ENCODE results near the gene MAGI2.

MAGI2 gene

GRCh38 chr7:78267141-78267540, 1186.3 kb downstream of the MAGI2 start:
- in situ Hi-C loops (cut with MboI; ENCODE audit: low sequenced_read_pairs, unreplicated experiment): no loop called here
- DNase-seq (ENCODE audit: low spot score): no peak
- TF ChIP-seq, protein P1, sequence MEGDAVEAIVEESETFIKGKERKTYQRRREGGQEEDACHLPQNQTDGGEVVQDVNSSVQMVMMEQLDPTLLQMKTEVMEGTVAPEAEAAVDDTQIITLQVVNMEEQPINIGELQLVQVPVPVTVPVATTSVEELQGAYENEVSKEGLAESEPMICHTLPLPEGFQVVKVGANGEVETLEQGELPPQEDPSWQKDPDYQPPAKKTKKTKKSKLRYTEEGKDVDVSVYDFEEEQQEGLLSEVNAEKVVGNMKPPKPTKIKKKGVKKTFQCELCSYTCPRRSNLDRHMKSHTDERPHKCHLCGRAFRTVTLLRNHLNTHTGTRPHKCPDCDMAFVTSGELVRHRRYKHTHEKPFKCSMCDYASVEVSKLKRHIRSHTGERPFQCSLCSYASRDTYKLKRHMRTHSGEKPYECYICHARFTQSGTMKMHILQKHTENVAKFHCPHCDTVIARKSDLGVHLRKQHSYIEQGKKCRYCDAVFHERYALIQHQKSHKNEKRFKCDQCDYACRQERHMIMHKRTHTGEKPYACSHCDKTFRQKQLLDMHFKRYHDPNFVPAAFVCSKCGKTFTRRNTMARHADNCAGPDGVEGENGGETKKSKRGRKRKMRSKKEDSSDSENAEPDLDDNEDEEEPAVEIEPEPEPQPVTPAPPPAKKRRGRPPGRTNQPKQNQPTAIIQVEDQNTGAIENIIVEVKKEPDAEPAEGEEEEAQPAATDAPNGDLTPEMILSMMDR (IDR thresholded peaks at IDR 0.05; ENCODE audit: borderline replicate concordance, control extremely low read depth, extremely low read depth, insufficient read depth, missing control alignments): no peak

GRCh38 chr7:78265486-78265885, 1188.0 kb downstream of the MAGI2 start:
- no peak for DNase-seq (ENCODE audit: low spot score)
- TF ChIP-seq, protein P1 (IDR thresholded peaks at IDR 0.05; ENCODE audit: borderline replicate concordance, control extremely low read depth, extremely low read depth, insufficient read depth, missing control alignments): no peak
- in situ Hi-C loops (cut with MboI; ENCODE audit: low sequenced_read_pairs, unreplicated experiment): no loop called here

GRCh38 chr7:78265071-78265470, 1188.4 kb downstream of the MAGI2 start:
- in situ Hi-C loops (cut with MboI; ENCODE audit: low sequenced_read_pairs, unreplicated experiment): no loop called here
- TF ChIP-seq, protein P1 (IDR thresholded peaks at IDR 0.05; ENCODE audit: borderline replicate concordance, control extremely low read depth, extremely low read depth, insufficient read depth, missing control alignments): no peak
- DNase-seq (ENCODE audit: low spot score): no peak

GRCh38 chr7:78264105-78264504, 1189.4 kb downstream of the MAGI2 start:
- in situ Hi-C loops (cut with MboI; ENCODE audit: low sequenced_read_pairs, unreplicated experiment): no loop called here
- DNase-seq (ENCODE audit: low spot score): no peak
- TF ChIP-seq, protein P1 (IDR thresholded peaks at IDR 0.05; ENCODE audit: borderline replicate concordance, control extremely low read depth, extremely low read depth, insufficient read depth, missing control alignments): no peak

DNA sequence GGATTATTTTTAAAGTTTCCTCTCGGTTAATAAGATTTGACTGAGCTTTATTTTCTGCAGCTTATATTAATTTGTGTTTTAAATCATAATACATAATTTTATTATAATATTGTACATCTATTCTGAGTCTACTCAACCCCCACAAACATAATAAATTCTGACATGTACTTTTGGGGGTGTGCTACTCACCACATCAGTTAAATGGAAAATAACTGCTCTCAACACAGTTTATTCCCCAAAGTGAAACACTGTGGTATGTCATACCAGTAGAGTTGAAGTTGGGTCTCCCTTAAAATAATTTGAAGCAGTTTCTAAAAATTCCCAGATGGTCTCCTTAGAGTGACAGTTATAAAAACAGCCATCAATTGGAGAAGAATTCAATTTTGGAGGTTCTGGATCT, 1191.7 kb downstream of the MAGI2 start:
- in situ Hi-C loops (cut with MboI; ENCODE audit: low sequenced_read_pairs, unreplicated experiment): no loop called here
- TF ChIP-seq, protein P1 (IDR thresholded peaks at IDR 0.05; ENCODE audit: borderline replicate concordance, control extremely low read depth, extremely low read depth, insufficient read depth, missing control alignments): no peak
- no peak for DNase-seq (ENCODE audit: low spot score)

- in situ Hi-C loops (cut with MboI; ENCODE audit: low sequenced_read_pairs, unreplicated experiment): no loop called here
- TF ChIP-seq, protein P1 (IDR thresholded peaks at IDR 0.05; ENCODE audit: borderline replicate concordance, control extremely low read depth, extremely low read depth, insufficient read depth, missing control alignments): no peak
- DNase-seq (ENCODE audit: low spot score): no peak
These were observed 1192.2 kb downstream of the MAGI2 start for GRCh38 chr7:78261302-78261701.

- in situ Hi-C loops (cut with MboI; ENCODE audit: low sequenced_read_pairs, unreplicated experiment): no loop called here
- TF ChIP-seq, protein P1 (IDR thresholded peaks at IDR 0.05; ENCODE audit: borderline replicate concordance, control extremely low read depth, extremely low read depth, insufficient read depth, missing control alignments): no peak
- no peak for DNase-seq (ENCODE audit: low spot score)
These were observed 1192.6 kb downstream of the MAGI2 start for GRCh38 chr7:78260826-78261225.

Measured in GM13976 (cell line).